IPS-20b (cell line): ENCODE data around the gene TAS1R1.
"Not testable (repeated sequence)": the region's sequence is repeated elsewhere in the genome, so short reads cannot be mapped to it uniquely, and the experiment has no call there.

ENCODE experiments used
- H3K27ac ChIP-seq: one replicate; pipeline ENCODE4 v1.5.1; 2013; ENCODE audit warnings: low read length
- H3K27me3 ChIP-seq: 2 replicates; pipeline ENCODE4 v1.6.1; 2013; ENCODE audit warnings: mild to moderate bottlenecking, low read length, inconsistent platforms; ENCODE audit not compliant: insufficient read depth
- H3K36me3 ChIP-seq: 2 replicates; pipeline ENCODE4 v1.6.1; 2013; ENCODE audit warnings: low read depth, mild to moderate bottlenecking, inconsistent platforms, low read length, moderate library complexity; ENCODE audit not compliant: insufficient read depth
- H3K4me1 ChIP-seq: 2 replicates; pipeline ENCODE4 v1.6.1; 2013; ENCODE audit warnings: mild to moderate bottlenecking, control low read depth, inconsistent platforms, low read length, moderate library complexity; ENCODE audit not compliant: insufficient read depth
- H3K4me3 ChIP-seq: 2 replicates; pipeline ENCODE4 v1.5.1; 2013; ENCODE audit warnings: mild to moderate bottlenecking, low read length, inconsistent platforms
- H3K9ac ChIP-seq: 2 replicates; pipeline ENCODE4 v1.6.1; 2013; ENCODE audit warnings: low read depth, mild to moderate bottlenecking, inconsistent platforms, low read length, moderate library complexity
- H3K9me3 ChIP-seq: 2 replicates; pipeline ENCODE4 v1.6.1; 2013; ENCODE audit warnings: mild to moderate bottlenecking, low read depth, low read length, inconsistent platforms; ENCODE audit not compliant: insufficient read depth

TAS1R1 gene

DNA sequence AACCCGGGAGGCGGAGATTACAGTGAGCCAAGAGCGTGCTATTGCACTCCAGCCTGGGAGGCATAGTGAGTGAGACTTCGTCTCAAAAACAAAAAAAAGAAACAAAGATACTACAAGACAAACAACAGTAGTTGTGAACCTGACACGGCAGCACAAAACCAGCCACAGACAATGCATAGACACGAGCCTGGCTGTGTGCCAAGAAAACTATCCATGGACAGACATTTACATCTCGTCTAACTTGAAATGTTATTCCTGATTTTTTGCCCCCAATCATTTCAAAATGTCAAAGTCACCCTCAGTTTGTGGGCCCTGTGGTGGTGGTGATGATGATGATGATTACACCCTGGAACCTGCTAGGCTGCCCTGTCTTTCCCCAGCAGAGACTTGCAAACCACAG, 41.2 kb downstream of the TAS1R1 start:
- no peak overlapping the region for H3K27ac ChIP-seq
- H3K4me3 ChIP-seq = no peak overlapping the region
- peaks cover 2% of the 10 kb centered on the region for H3K4me1 ChIP-seq
- no peak overlapping the region for H3K9ac ChIP-seq
- H3K36me3 ChIP-seq = peaks cover 76% of the 10 kb centered on the region
- H3K27me3 ChIP-seq = peaks cover 5% of the 10 kb centered on the region; the same call in 1 of the 2 replicates
- H3K9me3 ChIP-seq = no peaks in the 10 kb centered on the region

DNA sequence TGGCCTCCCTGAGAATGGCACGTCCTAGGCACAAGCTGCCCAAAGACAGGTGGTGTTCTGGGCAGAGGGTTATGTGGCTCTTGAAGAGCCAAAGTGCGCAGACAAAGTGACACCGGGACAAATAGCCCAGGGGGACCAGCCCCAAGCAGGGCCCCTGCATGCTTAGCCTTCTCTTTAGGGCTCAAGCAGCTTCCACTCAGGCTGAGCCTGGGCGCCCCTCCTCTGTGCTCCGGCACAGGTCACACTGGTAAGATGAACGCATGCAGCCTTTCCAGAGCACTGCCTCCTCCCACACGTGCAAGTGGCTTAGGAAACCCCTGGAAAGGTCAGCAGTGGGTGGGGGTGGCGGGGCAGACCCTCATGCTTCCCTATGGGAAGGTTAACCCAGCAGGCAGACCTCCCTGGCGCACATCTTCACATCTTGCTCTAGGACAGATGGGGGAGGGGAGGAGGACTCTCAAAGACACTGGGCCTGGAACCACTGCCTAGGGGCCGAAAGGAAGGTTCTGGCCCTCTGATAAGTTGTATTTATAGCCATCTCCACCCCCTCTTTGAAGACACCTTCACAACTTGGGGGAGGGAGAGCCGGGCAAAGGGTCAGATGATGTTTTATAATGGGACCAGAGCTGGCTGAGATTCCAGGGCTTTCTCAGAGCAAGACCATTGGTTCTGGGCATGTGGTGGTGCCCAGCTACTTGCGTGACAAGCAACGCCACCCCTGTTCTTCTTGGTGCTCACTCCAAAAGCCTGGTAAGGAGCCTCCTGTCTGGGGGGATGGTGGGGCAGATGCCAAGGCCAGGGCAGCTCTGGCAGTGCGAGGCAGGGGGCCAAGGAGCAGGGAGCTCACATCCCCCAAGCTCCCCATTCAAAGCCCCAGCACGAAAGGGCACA, 42.0 kb downstream of the TAS1R1 start:
- H3K9me3 ChIP-seq = no peaks in the 10 kb centered on the region
- H3K27ac ChIP-seq = no peak overlapping the region
- no peak overlapping the region for H3K4me3 ChIP-seq
- H3K9ac ChIP-seq = no peak overlapping the region
- H3K4me1 ChIP-seq = peaks cover 2% of the 10 kb centered on the region
- peaks cover 68% of the 10 kb centered on the region for H3K36me3 ChIP-seq
- H3K27me3 ChIP-seq = peaks cover 13% of the 10 kb centered on the region; the same call in 1 of the 2 replicates

DNA sequence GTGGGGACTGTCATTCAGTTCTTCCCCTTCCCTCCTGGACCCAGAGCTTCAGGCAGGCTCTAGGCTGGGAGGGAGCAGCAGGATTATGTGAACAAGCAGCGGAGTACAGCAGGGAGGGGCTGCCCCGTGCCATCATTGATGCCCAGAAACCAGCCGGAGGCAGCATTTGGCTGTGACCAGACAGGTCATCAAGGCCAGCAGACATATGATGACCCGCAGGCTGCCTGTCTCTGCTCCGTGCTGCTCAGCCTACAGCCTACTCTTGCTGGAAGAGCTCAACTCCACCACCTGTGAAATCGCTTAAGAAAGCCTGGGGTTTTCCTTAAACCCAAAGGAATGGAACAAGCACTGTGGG, 42.6 kb downstream of the TAS1R1 start:
- peaks cover 62% of the 10 kb centered on the region for H3K36me3 ChIP-seq

DNA sequence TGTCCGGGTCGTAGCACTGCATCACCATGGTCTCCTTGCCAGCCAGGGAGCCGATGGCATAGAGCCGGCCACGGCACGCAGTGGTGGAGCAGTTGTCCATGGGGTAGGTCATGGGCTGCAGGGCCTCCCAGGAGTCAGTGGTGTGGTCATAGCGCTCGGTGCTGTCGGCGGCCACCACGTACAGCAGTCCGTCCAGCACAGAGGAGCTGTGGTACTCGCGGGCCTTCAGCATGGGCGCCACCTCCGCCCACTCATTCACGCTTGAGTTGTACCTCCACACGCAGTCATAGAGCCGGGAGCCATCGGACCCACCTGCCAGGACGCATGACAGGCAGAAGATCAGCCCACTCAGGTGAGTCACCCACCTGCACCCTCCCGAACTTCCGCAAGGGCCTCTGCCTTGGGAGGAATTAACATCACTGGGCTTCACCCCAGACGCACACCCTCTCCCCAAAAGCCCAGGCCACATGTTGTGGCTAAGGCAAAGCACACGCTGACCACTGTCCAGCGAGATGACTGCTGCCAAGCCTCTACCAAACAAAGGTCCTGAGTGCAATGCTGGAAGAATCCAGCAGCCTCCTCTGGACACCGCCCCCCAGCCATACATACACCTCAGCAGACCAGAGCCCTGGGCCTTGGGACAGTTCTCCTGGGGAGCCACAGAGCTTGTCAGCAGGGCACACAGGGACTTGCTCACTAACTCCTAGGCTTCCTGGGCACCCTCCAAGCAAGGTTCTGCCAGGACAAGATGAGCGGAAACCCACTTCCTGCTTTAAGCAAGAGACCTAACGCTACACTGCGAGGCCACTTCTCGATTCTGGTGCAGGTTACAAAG, 44.3 kb downstream of the TAS1R1 start:
- Histone ChIP-seq H3K4me1 (peaks cover 10% of the 10 kb centered on the region), H3K36me3 (peaks cover 46% of the 10 kb centered on the region), H3K9ac (no peak overlapping the region), H3K27me3 (peaks cover 13% of the 10 kb centered on the region; the same call in 1 of the 2 replicates), H3K4me3 (0 out of 2 replicates have a peak overlapping the region, but pooled peaks have one; percentile 35), H3K27ac (no peak overlapping the region), H3K9me3 (no peaks in the 10 kb centered on the region)

More for the DNA sequence above, 42.6 kb downstream of the TAS1R1 start:
- no peaks in the 10 kb centered on the region for H3K9me3 ChIP-seq
- peaks cover 2% of the 10 kb centered on the region for H3K4me1 ChIP-seq
- no peak overlapping the region for H3K4me3 ChIP-seq
- no peak overlapping the region for H3K27ac ChIP-seq
- H3K27me3 ChIP-seq = peaks cover 13% of the 10 kb centered on the region; the same call in 1 of the 2 replicates
- H3K9ac ChIP-seq = no peak overlapping the region

DNA sequence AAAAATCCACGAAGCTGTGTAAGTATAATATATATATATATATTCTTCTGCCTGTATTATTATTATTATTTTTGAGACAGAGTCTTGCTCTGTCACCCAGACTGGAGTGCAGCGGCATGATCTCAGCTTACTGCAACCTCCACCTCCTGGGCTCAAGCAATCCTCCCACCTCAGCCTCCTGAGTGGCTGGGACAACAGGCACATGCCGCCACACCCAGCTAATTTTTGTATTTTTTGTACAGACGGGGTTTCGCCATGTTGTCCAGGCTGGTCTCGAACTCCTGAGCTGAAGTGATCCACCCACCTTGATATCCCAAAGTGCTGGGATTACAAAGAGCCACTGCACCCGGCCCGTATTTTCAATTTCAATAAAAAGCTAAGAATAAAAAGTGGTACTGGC, 44.9 kb downstream of the TAS1R1 start:
- Histone ChIP-seq H3K4me3 (peak overlapping the region; percentile 93), H3K4me1 (peaks cover 12% of the 10 kb centered on the region), H3K9ac (peak overlapping the region; percentile 84; the same call in 1 of the 2 replicates), H3K27me3 (peaks cover 13% of the 10 kb centered on the region; the same call in 1 of the 2 replicates), H3K36me3 (peaks cover 39% of the 10 kb centered on the region)
- not testable (repeated sequence) for H3K27ac ChIP-seq, H3K9me3 ChIP-seq

DNA sequence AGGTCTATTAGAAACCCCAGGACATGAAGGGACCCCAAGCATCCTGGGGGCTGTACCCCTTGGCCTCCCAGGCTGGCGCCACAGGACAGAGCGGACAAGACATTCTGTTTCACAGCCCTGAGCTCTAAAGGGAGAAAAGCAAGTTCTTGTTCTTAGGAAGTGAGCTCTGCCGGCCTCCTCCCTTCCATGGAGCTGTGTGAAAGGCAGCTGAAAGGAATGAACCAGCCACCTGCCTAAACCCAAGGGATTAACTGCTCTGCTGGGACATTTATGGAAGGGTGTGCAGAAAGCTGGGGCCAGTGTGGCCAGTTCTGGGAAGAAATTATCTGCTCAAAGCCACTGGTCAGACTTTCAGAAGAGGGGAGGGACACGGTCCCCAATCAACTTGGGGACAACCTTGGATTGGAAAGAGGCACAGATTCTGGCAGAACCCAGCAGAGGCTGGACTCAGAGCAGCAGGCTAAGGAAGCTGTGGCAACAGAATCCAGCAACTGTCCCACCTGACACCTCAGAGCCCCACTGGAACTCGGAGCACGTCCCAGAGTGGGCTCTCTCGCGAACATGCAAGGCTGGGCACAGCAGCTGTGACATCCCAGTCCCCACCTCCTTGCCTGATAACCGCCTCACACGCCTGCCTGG, 45.4 kb downstream of the TAS1R1 start:
- no peaks in the 10 kb centered on the region for H3K9me3 ChIP-seq
- H3K4me1 ChIP-seq = peaks cover 12% of the 10 kb centered on the region
- H3K4me3 ChIP-seq = peak overlapping the region; percentile 93
- H3K9ac ChIP-seq = peak overlapping the region; percentile 84
- H3K36me3 ChIP-seq = peaks cover 34% of the 10 kb centered on the region
- peaks cover 13% of the 10 kb centered on the region; the same call in 1 of the 2 replicates for H3K27me3 ChIP-seq
- H3K27ac ChIP-seq = no peak overlapping the region

GRCh38 chr1:6601049-6601922, 46.2 kb downstream of the TAS1R1 start:
- Histone ChIP-seq H3K27me3 (peaks cover 13% of the 10 kb centered on the region; the same call in 1 of the 2 replicates), H3K4me1 (peaks cover 12% of the 10 kb centered on the region), H3K27ac (no peak overlapping the region), H3K9ac (peak overlapping the region; percentile 84), H3K9me3 (no peaks in the 10 kb centered on the region), H3K36me3 (peaks cover 26% of the 10 kb centered on the region), H3K4me3 (peak overlapping the region; percentile 93)

DNA sequence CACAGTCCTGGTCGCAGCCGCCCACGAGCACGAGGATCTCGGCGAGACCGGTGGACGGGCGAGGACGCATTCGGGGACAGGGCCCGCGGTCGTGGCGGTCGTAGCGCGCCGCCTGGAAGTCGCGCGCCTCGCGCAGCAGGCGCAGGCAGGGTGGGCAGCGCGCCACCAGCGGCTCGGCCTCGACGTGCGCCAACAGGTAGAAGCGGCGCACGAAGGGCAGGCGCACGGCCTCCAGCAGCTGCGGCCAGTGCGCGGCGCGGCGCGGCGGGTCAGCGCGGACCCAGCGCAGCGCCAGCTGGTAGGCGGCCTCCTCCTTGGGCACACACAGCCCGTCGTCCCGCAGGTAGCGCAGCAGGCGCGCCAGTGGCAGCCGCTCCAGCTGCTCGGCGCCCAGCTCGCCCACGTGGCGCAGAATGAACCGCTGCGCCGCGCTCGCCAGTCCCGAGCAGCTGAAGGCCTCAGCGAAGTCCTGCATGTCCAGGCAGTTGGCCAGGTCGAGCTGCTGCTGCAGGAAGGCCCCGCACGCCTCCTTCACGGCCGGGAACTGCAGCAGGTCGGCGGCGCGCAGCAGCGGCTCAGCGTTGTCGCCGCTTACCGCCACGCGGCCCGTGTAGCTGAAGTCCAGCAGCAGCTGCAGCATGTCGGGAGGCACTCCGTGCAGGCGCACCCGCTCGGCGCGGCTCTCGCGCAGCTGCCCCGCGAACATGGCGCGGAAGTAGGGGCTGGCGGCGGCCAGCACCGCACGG, 47.0 kb downstream of the TAS1R1 start:
- Histone ChIP-seq H3K27ac (no peak overlapping the region), H3K4me1 (peaks cover 12% of the 10 kb centered on the region), H3K9me3 (no peaks in the 10 kb centered on the region)

DNA sequence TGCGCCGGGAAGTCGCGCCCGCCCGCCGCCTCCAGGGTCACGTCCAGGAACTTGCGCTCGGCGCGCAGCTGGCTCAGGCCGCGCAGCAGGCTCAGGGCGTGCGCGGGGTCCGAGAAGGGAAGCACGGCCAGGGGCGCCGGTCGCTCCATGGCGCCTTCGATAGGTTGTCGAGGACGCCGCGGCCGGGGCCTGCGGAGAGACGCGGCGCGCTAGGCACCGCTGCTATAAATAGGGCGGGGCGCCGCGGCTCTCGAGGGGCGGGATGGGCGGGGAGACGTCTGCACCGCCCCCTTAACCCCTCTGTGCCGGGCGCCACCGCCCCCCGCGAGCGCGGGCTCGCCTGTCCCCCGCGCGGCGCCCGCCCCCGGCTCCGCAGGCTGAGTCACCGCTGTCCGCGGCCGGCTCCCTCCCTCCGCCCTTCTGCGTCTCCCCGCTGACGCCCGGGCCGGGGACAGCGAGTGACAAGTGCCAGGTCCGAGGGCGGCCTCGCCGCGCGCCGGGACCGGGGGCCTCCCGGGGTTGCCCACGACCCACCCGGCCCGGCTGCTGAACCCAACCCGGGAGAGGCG, 47.6 kb downstream of the TAS1R1 start, which contains the start of gene KLHL21:
KLHL21 (minus strand) TSS at position 201 of the 569 bp plus-strand sequence; CDS start at position 149, 52 bp downstream.
- peak within 1 kb of the TSS; percentile 93 for H3K4me3 ChIP-seq
- peaks cover 12% of the 10 kb centered on the region for H3K4me1 ChIP-seq
- H3K27me3 ChIP-seq = peaks cover 13% of the 10 kb centered on the region; the same call in 1 of the 2 replicates
- no peaks in the 10 kb centered on the region for H3K9me3 ChIP-seq
- H3K27ac ChIP-seq = peak within 1 kb of the TSS; percentile 44
- peak within 1 kb of the TSS; percentile 84 for H3K9ac ChIP-seq
- peaks cover 12% of the 10 kb centered on the region for H3K36me3 ChIP-seq

More for the DNA sequence above, 47.0 kb downstream of the TAS1R1 start:
- peaks cover 13% of the 10 kb centered on the region; the same call in 1 of the 2 replicates for H3K27me3 ChIP-seq
- H3K9ac ChIP-seq = peak overlapping the region; percentile 84
- peaks cover 18% of the 10 kb centered on the region for H3K36me3 ChIP-seq
- peak overlapping the region; percentile 93 for H3K4me3 ChIP-seq
